NB4 (cell line): Measurements from ENCODE around the gene PLXDC2.

ENCODE experiments used
- CTCF ChIP-seq: IDR thresholded peaks from one replicate; pipeline ENCODE4 v1.5.1; 2012; ENCODE audit warnings: low read depth, low read length
- MAX ChIP-seq: IDR thresholded peaks from 2 replicates; pipeline ENCODE4 v1.6.1; 2011; ENCODE audit warnings: low read depth, low read length
- MYC ChIP-seq: IDR thresholded peaks from 2 replicates; pipeline ENCODE4 v1.6.1; 2011; ENCODE audit warnings: low read depth, low read length
- POLR2A ChIP-seq: IDR thresholded peaks from 2 replicates; pipeline ENCODE4 v1.6.1; 2011; ENCODE audit warnings: mild to moderate bottlenecking; ENCODE audit not compliant: insufficient read length; ENCODE audit errors: extremely low read depth

- no peak for TF ChIP-seq CTCF
- no peak for TF ChIP-seq POLR2A
- TF ChIP-seq MYC = no peak
- TF ChIP-seq MAX = no peak
Measured at GRCh38 chr10:20110125-20111100, 294.2 kb downstream of the PLXDC2 start.
